Astrocyte of the cerebellum (primary cell): Measurements from ENCODE around the gene COL16A1.

Experiments
- DNase-seq: peaks from one replicate; pipeline ENCODE4 v3.0.0-alpha.2; 2011; ENCODE audit warnings: low read depth
- H3K4me3 ChIP-seq: 2 replicates; pipeline ENCODE4 v1.5.1; 2011; ENCODE audit warnings: mild to moderate bottlenecking, low read depth, low read length, moderate library complexity
- in situ Hi-C: cut with HindIII; loops from 2 replicates; pipeline ENCODE4 v1.10.0; 2017; ENCODE audit warnings: low sequenced_read_pairs
- TF ChIP-seq, protein P1 (sequence below): IDR thresholded peaks from 2 replicates; pipeline ENCODE4 v1.5.1; 2012; ENCODE audit warnings: low read length, low read depth, moderate library complexity, mild to moderate bottlenecking; ENCODE audit errors: missing control alignments

COL16A1 gene

DNA sequence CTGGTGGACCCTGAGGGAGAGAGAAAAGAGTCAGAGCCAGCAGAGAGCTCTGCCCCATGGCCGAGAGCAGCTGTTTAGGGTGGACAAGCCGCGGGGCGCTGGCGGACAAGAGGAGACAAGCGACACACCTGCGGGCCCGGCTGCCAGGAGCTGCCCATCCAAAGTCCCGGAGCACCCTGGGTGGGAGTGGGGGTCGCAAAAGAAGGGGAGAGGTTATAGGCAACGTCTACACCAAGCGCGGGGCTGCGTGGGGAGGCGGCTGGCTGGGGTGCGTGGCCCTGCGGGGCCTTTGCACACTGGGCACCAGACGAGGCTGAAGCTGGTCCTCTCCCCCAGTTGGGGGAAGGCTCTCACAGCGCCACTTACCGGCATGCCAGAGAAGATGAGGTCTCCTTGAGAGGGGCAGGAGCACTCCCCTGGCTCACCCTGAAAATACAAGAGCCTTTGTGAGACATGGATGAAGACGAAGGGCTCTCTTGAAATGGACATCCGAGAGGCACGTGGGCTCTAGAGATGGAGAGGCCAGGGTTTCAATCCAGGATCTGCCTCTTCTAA lies 24.1 kb downstream of the COL16A1 start:
- TF ChIP-seq, protein P1, sequence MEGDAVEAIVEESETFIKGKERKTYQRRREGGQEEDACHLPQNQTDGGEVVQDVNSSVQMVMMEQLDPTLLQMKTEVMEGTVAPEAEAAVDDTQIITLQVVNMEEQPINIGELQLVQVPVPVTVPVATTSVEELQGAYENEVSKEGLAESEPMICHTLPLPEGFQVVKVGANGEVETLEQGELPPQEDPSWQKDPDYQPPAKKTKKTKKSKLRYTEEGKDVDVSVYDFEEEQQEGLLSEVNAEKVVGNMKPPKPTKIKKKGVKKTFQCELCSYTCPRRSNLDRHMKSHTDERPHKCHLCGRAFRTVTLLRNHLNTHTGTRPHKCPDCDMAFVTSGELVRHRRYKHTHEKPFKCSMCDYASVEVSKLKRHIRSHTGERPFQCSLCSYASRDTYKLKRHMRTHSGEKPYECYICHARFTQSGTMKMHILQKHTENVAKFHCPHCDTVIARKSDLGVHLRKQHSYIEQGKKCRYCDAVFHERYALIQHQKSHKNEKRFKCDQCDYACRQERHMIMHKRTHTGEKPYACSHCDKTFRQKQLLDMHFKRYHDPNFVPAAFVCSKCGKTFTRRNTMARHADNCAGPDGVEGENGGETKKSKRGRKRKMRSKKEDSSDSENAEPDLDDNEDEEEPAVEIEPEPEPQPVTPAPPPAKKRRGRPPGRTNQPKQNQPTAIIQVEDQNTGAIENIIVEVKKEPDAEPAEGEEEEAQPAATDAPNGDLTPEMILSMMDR: no peak
- in situ Hi-C loops: no loop called here
- DNase-seq: no peak
- no peak overlapping the region for H3K4me3 ChIP-seq

DNA sequence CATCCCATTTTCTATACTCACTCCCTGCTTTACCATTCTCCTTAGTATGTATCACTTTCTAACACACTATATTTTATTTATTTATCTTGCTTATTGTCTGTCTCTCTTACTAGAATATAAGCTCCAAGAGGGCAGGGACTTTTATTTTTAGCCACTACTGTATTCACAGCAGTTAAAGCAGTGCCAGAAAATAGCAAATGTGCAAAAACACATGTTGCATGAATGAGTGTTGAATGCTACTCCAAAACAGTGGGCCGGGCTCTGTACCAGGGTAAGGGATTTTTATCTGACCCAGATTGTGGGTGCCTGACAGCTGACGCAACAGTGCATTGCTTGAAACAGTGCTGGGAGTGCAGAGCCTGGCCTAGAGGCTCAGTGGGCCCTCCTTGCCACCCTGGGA lies 24.7 kb downstream of the COL16A1 start:
- H3K4me3 ChIP-seq: no peak overlapping the region
- DNase-seq: no peak
- TF ChIP-seq, protein P1: no peak
- in situ Hi-C loops: no loop called here

DNA sequence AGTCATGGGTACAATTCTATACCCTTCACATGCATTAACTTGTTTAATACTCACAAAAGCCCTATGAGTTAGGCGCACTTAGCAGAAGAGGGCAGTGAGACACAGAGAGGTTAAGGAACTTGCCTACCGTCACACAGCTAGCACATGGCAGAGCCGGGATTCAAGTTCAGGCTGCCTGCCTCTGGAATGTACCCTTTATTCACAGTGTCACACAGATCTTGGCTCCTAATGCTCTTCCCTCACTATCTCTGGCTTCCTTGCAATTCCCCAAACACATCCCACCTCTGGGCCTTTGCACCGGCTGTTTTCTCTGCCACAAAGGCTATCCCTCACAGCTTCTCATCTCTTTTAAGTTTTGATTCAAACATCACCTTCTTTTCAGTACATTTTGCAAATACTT lies 25.1 kb downstream of the COL16A1 start:
- TF ChIP-seq, protein P1: no peak
- in situ Hi-C loops: no loop called here
- no peak for DNase-seq
- no peak overlapping the region for H3K4me3 ChIP-seq

GRCh38 chr1:31677949-31678348 lies 25.9 kb downstream of the COL16A1 start:
- TF ChIP-seq, protein P1: no peak
- DNase-seq: no peak
- no peak overlapping the region for H3K4me3 ChIP-seq
- in situ Hi-C loops: no loop called here

DNA sequence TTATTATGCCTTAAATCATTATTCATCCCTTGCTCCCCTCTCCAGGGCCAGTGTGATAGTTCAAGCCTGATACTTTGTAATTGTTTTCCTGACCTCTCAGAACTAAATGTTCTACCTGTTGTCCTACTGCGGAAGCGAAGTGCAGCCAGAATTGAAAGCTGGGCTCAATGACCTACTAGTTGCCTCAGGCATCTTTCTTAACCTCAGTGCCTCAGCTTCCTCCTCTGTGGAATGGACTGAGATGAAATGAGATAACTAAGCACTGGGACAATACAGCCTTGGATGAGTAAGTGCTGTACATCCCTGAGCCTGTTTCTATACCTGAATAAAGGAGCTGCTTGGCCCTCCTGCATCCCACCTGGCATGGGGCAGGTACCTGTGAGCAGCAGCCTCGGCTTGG lies 26.4 kb downstream of the COL16A1 start:
- TF ChIP-seq, protein P1: no peak
- no peak overlapping the region for H3K4me3 ChIP-seq
- DNase-seq: no peak
- in situ Hi-C loops: no loop called here

DNA sequence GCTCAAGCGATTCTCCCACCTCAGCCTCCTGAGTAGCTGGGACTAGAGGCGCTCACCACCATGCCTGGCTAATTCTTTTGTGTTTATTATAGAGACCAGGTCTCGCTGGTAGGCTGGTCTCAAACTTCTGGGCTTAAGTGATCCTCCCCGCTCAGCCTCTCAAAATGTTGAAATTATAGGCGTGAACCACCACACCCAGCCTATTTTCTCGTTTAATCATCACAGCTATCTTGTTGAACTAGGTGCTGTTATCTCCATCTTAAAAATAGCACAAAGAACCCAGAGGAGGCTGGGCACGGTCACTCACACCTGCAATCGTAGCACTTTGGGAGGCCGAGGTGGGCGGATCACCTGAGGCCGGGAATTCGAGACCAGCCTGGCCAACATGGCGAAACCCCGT lies 28.1 kb downstream of the COL16A1 start:
- TF ChIP-seq, protein P1: no peak
- DNase-seq: no peak
- no peak overlapping the region for H3K4me3 ChIP-seq
- in situ Hi-C loops: no loop called here

DNA sequence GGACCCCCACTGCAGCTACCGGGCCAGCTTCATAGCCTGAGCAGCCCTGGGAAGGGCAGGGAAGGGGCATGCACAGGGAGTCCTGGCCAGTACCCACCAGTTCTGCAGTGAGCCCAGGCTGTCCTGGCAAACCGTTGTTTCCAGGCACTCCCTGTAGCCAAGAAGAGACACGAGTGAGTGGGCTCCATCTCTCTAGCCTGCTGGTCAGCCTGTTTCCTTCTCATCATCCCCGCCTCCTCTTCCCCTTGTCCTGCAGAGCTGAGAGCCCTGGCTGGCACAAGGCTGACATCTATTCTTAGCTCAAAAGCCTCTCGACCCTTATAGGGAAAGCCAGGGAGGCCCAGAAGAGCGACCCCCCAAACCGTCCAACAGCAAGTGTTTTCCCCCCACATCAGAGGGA lies 28.7 kb downstream of the COL16A1 start:
- in situ Hi-C loops: no loop called here
- TF ChIP-seq, protein P1: no peak
- DNase-seq: no peak

More for the DNA sequence above, 28.7 kb downstream of the COL16A1 start:
- H3K4me3 ChIP-seq: no peak overlapping the region
